Stimulated activated CD8-positive, alpha-beta memory T cell treated with anti-CD3 and anti-CD28 coated beads, Interleukin-4, amount 100 ng/mL, for 4 hours (primary cell): ENCODE results near the gene RAD18.

Experiments used
- DNase-seq, 2 donors: peaks; one replicate each; pipeline ENCODE4 v3.0.0-alpha.2; 2020; ENCODE audit warnings: low read depth in 2 of 2, low spot score in 1 of 2

RAD18 gene, protein sequence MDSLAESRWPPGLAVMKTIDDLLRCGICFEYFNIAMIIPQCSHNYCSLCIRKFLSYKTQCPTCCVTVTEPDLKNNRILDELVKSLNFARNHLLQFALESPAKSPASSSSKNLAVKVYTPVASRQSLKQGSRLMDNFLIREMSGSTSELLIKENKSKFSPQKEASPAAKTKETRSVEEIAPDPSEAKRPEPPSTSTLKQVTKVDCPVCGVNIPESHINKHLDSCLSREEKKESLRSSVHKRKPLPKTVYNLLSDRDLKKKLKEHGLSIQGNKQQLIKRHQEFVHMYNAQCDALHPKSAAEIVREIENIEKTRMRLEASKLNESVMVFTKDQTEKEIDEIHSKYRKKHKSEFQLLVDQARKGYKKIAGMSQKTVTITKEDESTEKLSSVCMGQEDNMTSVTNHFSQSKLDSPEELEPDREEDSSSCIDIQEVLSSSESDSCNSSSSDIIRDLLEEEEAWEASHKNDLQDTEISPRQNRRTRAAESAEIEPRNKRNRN

GRCh38 chr3:8963137-8963853 lies at the start of gene RAD18:
TSS of gene RAD18 (minus strand) at chr3:8963472. CDS start at chr3:8963385, 87 bp downstream.
- peak; percentile 80 to 85 for DNase-seq

GRCh38 chr3:9012521-9012920 lies 49.2 kb upstream of the RAD18 start:
- no peak for DNase-seq

GRCh38 chr3:9009976-9010545 lies 46.8 kb upstream of the RAD18 start:
- no peak for DNase-seq

- no peak for DNase-seq
These were observed 45.4 kb upstream of the RAD18 start for GRCh38 chr3:9008550-9009255.

- no peak for DNase-seq
These were observed 44.7 kb upstream of the RAD18 start for GRCh38 chr3:9007928-9008327.

GRCh38 chr3:9007213-9007612 lies 43.9 kb upstream of the RAD18 start:
- DNase-seq: no peak

- DNase-seq: no peak
These were observed 36.8 kb upstream of the RAD18 start for GRCh38 chr3:9000041-9000440.

DNA sequence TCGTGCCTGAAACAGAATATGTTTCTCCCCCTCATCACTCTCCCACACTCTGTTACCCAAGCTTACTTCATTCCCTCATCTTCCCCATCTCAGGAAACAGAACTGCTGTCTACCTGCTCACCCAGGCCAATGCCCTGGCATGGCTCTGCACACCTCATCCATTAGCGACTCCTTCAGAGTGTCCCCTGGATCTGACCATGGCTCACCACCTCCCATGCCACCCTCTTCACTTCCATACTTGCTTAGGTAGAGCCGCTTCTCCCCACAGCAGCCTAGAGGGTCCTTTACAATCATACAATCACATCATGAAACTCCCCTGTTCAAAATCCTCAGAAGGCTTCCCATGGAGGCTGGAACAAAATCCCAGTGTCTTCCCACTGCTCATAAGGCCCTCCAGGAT lies 33.9 kb upstream of the RAD18 start:
- DNase-seq: no peak

GRCh38 chr3:8996681-8997121 lies 33.4 kb upstream of the RAD18 start:
- DNase-seq: no peak

DNA sequence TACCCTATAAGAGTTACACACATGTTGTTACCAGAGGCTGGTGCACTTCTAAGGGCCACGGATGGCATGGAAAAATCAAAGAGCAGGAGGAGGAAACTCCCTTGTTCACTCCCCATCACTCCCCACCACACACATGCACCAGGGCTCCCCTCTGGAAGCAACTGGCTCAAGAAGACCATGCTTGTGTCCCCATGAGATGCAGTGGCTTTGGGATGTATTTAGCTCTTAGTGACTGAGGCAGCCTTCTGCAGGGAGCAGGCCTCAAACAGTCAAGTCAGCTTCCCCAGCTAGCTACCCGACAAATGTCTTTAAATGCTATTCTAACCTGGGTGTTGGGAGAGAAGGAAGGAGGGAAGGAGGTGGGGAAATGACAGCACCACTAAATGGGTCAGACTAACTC lies 32.9 kb upstream of the RAD18 start:
- no peak for DNase-seq

DNA sequence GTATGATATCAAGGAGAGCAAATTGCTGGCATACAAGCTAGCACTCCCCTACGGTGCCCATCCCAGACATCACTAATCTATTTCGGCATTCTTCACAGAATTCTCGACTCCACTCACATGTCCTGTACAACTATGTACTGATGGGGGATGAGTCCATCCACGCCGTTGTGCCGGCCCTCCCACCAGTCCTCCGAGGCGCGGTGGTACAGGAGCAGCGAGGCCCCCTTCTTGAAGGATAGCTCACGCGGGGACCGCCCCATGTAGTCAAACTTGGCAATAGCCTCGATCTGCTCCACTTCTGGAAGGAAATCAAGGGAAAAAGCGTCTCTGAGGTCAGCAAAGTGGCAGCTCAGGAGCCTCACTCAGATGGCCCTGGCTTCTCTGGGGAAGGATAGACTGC lies 31.0 kb upstream of the RAD18 start:
- DNase-seq: no peak

GRCh38 chr3:8993331-8993730 lies 30.1 kb upstream of the RAD18 start:
- DNase-seq: no peak

GRCh38 chr3:8992854-8993253 lies 29.6 kb upstream of the RAD18 start:
- no peak for DNase-seq

GRCh38 chr3:8992199-8992598 lies 28.9 kb upstream of the RAD18 start:
- DNase-seq: no peak

- no peak for DNase-seq
These were observed 27.3 kb upstream of the RAD18 start for GRCh38 chr3:8990266-8991215.

GRCh38 chr3:8988791-8989558 lies 25.7 kb upstream of the RAD18 start:
- no peak for DNase-seq

DNA sequence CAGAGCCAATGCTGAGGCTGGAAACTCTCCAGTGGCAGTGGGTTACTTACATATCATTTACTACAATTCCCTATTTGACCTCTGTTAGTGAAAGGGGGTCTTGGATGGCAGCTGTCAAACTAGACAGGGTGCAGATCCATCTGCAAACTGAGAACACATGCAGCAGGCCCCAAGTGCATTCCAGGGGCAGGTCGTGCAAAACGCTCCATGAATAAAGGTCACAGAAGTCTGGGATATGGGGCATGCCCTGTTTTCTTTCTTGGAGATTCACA lies 25.0 kb upstream of the RAD18 start:
- DNase-seq: no peak

GRCh38 chr3:8987645-8988383 lies 24.5 kb upstream of the RAD18 start:
- DNase-seq: no peak

DNA sequence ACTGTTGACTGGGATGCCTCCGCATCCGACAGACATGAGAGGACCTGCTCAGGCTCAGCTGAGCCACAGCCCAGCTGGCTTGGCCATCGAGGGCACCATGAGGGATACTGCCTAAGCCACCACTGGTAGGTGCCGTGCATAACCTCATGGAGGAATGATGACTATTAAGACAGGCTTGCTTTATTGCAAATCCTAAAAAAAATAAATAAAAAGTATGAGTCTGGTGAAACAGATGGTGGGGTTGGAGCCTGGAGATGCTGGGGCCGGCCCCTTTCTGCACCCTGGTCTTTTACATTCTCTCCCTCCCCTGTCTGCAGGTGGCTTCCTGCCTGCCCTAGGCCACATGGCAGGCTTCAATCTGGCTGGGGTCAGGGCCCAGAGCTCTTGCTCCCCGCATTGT lies 24.0 kb upstream of the RAD18 start:
- DNase-seq: no peak
